ENCODE results near the gene ZNF804A.
A peak's percentile ranks its signal among the peaks of the same experiment; 100 is the strongest.

The ZNF804A gene

DNA sequence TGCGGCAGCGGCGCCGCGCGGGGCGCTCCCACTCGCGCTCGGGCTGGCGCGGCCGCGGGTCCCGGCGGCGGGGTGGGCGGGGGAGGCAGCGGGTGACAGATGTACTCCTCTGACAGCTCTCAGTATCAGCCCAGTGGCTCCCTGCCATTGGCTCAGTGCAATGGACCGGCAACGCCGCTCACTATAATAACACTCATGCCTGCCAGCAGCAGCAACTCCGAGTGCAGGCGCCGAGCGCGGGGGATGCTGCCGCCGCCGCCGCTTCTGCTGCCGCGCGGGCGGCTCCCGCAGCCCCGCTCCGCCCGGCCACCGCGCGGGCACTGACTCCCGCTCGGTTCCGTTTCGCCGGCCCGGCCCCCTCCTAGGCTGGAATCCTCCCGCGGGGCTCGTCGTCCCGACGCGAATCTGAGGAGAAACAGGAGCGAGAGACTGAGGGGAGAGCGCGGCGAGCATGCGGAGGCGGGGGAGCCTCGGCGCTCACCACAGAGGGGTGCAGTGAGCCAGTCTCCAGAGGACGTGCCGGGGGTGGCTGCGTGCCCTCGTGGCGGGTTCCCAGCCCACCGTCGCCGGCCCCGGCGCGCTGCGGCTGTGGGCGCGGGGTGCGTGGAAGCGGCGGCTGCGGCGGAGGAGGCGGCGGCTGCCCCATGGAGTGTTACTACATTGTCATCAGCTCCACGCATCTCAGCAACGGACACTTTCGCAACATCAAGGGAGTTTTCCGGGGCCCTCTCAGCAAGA is at the start of gene ZNF804A:
Gene ZNF804A (plus strand): TSS at position 214 of the 738 bp plus-strand sequence. CDS start 431 bp downstream, at position 645.
- DNase-seq (ENCODE audit: low read depth in 2 of 2) = no peak

DNA sequence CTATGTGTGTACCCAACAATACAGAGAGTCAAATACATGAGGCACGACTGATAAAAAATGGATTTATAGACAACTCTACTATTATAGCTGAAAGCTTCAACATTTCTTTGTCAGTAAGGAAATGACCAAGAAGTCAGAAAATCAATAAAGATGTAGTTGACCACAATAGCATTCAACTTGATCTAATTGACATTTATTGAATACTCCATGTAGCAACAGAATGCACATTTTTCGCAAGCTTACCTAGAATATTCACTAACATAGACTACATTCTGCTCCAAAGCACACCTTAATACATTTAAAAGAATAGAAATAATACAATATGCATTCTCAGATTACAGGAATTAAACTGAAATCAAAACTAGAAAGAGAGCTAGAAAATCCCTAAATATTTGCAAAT is 49.2 kb upstream of the ZNF804A start:
- DNase-seq (ENCODE audit: low read depth in 2 of 2) = no peak

DNA sequence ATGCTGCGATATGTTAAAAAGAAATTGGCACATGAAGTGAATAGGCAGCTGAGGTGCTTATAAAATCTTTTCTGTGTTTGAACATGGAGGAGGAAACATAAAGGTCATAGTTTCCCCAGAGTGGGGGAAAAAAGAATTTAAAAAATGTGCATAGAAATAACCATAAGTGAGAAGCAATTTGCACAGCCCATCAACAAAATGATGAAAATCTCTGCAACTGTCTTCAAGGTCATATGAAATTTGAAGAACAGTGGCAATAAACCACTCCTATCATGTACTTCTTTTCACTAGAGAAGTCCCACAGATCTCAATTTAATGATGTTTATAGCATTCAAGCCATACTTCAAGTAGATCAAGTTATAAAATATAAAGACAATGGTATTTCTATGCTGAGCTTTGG is 46.7 kb upstream of the ZNF804A start:
- DNase-seq (ENCODE audit: low read depth in 2 of 2) = peak in 1 of 2 experiments; percentile 6

DNA sequence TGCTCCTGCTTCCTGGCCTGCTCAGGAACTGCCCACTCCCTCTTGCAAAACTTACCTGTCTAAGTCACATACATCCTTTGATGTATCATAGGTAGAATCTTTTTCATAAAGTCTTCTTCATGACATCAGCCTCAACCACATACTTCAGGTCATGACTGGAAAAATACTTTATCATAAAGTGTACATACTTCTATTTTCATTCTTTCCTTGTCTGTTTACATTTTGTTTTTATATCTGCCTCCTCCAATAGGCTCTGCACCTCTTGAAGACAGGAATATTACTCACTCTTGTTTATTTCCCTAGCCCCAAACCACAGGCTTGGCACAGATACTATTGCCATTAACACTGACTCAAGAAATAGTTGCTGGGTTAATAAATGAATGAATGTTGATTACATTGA is 43.6 kb upstream of the ZNF804A start:
- DNase-seq (ENCODE audit: low read depth in 2 of 2) = peak in 1 of 2 experiments; percentile 11

DNA sequence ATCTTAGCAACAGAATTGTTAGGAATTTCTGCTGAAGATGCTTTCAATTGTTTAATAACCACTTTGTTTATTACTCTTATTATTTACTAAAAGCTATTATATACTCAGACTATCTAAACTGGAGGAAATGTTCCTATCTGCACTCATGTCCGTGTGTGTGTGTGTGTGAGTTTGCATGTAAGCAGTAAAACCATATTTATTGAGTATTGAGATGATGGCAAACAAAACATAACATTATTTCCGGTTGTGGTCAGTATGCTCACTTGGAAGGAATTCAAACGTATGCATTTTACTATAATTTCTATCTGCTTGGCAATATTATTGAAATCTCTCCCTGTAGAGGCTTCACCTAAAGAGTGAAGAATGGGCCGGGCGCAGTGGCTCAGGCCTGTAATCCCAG is 43.0 kb upstream of the ZNF804A start:
- DNase-seq (ENCODE audit: low read depth in 2 of 2) = no peak

DNA sequence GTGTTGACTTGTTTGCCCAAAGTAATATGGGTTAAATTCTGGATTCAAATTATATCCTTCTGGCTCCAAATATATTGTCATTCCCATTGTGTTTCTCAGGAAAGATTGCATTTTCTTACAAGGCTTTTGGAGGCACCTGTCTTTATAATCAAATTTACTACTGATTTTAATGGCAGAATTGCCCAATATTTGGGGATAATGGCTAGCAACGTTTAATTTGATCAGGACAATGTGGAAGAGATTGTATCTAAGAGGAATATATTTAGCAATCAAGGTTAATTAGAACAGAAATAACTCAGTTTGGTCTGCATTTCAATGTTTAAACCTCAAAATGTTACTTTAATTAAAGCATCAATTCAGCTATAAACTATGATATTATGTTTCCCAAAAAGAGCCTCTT is 41.7 kb upstream of the ZNF804A start:
- DNase-seq (ENCODE audit: low read depth in 2 of 2) = no peak

DNA sequence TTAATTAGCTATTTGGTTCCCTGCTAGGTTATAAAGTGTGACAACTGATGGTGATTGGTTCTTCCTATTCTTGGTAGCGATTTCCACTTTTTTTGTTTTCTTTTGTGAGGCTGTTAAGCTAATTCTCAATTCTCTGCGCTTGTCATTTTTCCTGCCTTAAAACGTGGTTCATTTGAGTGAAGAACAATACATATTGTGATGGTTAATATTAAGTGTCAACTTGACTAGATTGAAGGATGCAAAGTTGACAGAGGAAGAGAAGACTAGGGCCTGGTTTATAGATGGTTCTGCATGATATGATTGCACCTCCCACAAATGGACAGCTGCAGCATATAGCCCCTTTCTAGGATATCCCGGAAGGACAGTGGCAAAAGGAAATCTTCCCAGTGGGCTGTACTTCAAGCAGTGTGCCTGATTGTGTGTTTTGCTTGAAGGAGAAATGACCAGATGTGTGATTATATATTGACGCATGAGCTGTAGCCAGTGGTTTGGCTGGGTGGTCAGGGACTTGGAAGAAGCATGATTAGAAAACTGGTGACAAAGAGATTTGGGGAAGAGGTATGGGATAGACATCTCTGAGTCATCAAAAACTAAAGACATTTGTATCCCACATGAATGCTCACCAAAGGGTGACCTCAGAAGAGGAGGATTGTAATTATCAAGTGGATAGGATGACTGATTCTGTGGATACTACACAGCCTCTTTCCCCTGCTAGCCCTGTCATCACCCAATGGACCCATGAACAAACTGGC is 39.4 kb upstream of the ZNF804A start:
- no peak for DNase-seq (ENCODE audit: low read depth in 2 of 2)

DNA sequence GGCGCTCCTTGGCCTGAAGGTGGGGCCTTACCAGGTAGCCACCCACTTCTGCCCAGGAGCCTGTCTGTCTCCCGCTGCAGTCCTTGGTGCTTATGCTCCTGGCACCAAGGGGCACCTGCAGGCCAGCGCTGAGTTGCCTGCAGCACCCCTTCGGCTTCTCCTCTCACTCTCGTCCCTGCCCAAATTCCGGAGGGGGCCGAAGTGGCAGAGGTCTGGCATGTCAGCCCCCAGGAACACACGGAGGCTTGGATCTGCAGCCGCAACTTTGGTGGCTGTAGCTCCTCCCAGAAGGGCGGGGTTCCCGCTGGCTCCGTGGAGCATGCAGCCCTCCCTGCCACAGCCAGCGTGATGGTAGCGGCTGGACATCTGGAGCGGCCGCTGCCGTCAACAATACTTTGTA is 37.7 kb upstream of the ZNF804A start:
- no peak for DNase-seq (ENCODE audit: low read depth in 2 of 2)

DNA sequence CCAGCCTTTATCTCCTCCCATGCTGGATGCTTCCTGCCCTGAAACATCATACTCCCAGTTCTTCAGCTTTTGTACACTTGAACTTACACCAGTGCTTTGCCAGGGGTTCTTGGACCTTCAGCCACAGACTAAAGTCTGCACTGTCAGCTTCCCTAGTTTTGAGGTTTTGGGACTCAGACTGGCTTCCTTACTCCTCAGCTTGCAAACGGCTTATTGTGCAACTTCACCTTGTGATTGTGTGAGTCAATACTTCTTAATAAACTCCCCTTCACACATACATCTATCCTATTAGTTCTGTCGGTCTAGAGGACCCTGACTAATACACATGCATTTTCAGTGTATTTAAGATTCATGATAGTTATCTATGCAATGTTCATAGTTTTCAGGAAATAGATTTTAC is 35.8 kb upstream of the ZNF804A start:
- no peak for DNase-seq (ENCODE audit: low read depth in 2 of 2)

DNA sequence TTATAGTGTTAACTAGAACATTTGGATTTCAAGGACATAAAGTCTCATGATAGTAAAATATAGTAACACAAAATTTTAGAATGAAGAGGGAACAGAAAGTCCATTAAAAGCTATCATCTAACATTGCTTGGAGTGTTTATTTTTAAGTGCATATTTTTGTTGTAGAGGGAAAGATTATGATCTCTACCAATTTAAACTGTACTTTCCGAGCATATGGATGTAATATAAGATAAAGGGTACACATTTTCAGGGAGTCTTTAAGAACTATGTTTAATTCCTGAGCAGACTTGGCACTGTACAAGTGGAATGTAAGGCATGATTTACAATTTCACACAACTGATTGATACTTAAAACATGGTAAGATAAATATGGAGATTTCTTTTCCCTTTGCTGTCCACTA is 34.2 kb upstream of the ZNF804A start:
- DNase-seq (ENCODE audit: low read depth in 2 of 2) = no peak

DNA sequence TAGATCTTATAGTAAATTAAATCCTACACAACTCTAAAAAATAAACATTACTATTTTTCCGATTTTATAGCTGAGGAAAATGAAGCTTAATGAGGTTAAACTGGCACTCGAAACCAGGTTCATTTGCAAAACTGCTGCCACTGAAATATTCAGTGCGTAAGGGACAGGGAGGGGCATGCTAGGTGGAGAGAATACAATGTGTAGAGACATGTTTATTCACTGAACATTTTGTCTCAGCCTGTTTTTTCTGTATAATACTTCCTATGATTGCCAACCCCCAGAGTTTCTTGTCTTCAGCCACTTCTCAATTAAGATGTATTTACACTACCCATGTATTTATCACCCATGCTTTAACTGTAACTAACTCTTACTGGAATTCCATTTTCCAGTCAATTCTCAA is 31.6 kb upstream of the ZNF804A start:
- no peak for DNase-seq (ENCODE audit: low read depth in 2 of 2)

DNA sequence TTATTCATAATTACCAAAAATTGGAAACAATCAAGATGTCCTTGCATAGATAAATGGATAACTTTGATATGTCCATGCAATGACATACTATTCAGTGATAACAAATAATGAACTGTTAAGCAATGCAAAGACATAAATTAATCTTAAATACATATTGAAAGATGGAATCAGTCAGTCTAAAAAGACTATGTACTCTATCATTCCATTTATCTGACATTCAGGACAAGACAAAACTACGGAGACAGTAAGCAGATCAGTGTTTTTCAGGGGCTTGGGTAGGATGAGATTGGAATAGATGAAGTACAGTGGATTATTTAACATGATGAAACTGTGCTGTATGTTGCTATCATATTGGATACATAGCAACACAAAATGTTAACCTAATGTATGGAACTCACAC is 21.3 kb upstream of the ZNF804A start:
- no peak for DNase-seq (ENCODE audit: low read depth in 2 of 2)

DNA sequence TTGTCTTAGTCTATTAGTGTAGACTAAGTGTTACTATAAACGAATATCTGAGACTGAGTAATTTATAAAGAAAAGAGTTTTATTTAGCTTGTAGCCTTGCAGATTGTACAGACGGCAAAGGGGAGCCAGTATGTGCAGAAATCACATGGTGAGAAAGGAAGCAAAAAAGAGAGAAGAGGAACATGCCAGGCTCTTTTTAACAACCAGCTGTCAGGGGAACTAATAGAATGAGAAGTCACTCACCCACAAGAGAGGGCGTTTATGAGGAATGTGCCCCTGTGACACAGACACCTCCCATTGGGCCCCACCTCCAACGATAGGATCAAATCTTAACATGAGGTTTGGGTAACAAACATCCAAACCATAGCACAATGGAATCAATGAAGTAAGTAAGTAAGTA is 20.6 kb upstream of the ZNF804A start:
- no peak for DNase-seq (ENCODE audit: low read depth in 2 of 2)

DNA sequence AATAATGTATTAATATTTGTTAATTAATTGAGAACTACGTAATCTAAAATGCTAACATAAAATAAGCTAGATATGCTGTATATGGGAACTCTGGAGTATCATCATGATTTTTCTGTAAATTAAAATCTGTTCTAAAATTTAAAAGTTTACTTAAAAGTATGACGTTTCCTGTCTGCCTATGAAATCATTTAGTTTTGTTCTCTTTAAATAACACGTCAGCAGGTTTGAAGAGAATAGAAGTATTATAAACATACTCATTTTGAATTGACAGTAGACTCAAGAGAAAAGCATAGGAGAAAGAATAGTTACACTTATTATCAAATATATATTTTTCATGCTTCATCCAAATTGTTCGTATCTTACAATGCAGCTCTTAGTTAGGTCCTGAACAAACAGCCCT is 19.1 kb upstream of the ZNF804A start:
- no peak for DNase-seq (ENCODE audit: low read depth in 2 of 2)

DNA sequence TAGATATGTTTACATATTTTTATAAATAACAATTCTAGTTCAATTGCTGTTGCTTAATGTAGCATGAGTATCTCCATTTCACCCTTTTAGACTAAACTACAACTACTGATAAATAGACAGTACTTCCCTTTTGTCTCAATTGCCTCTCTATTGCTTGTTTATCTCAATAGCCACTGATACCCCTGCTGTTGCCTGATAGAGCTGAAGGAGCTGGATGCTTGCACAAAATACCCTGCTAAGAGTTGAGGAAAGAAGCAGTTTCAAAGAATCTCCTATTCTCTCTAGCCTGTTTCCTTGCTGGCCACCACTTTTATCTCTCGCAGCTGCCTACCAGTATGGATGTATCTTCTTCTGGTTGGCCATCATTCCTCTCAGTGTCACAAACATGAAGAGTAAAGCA is 16.9 kb upstream of the ZNF804A start:
- no peak for DNase-seq (ENCODE audit: low read depth in 2 of 2)

DNA sequence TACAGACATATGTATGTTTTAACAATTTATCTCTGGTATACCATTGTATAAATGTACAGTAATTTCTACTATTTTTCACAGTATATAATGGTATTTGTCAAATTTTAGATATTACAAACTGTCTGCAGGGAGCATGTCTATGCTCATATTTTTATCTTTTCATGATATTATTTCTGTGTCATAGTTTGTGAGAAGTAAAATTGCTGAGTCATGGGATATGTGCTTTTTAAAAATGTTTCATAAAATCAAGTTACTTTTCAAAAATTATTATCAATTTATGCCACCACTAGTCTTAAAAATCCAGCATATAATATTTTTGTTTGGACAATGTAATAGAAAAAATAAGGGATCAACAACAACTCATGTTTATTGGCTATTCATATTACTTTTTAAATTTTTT is 9.1 kb upstream of the ZNF804A start:
- DNase-seq (ENCODE audit: low read depth in 2 of 2) = no peak

DNA sequence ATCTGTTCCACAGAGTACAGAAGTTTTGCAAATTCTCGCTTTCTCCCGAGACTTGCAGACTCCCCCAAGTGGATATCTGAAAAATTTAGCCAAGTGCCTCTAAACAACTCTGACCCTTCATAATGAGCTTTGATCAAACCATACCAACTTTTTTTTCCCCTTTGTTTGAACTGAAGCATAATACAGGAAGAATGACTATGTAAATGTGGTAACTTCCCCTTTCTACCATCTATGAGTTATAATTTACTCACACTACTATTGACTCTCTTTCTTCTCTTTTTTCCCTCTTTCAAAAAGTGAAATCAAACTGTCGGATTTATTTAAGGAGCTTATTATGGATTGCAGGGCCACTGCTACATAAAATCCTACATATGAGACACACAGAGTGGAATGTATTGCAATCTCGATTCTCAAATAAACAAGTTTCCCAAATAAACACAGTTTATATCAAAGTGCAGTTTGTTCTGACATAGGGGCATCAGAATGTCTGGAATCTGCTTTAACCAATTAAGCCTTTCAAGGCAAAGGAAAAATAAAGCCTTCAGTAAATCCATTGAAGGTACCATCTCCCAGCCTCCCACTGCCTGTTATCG is 1.4 kb upstream of the ZNF804A start:
- DNase-seq (ENCODE audit: low read depth in 2 of 2) = peak in 1 of 2 experiments; percentile 39

DNA sequence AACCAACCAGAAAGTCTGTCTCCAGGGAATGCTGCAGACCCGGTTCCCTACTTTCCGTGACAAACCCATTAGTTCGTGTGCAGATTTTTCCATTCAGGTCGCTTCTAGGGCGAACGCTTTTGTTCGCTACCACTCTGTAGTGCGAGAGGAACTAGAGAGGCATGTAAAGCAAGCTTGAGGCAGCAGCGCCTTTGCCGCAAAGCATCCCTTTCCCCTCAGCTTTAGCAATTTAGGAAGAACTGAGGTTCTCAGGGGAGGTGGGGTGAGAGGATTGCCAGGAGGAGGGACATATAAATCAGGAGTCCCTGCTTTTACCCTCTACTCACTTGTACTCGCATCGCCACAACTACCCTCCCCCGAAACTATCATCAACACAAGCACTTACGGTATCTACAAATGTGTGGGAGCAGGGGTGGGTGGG is 748 bp upstream of the ZNF804A start:
- no peak for DNase-seq (ENCODE audit: low read depth in 2 of 2)

DNA sequence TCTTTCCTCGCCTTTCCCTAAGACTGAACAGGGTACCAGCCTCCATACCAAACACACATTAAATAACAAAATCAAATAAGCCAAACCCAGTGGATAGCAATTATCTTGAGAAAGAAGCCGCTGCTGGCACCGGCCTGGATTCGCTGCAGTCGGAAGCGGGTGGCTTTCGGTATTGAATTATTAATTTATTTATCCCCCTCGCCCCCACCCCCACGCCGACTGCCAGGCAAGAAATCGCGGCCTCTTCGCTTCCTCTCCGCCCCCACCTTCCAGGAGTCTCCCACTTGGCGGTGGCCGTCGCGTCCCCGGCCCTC is 370 bp upstream of the ZNF804A start:
- no peak for DNase-seq (ENCODE audit: low read depth in 2 of 2)

DNA sequence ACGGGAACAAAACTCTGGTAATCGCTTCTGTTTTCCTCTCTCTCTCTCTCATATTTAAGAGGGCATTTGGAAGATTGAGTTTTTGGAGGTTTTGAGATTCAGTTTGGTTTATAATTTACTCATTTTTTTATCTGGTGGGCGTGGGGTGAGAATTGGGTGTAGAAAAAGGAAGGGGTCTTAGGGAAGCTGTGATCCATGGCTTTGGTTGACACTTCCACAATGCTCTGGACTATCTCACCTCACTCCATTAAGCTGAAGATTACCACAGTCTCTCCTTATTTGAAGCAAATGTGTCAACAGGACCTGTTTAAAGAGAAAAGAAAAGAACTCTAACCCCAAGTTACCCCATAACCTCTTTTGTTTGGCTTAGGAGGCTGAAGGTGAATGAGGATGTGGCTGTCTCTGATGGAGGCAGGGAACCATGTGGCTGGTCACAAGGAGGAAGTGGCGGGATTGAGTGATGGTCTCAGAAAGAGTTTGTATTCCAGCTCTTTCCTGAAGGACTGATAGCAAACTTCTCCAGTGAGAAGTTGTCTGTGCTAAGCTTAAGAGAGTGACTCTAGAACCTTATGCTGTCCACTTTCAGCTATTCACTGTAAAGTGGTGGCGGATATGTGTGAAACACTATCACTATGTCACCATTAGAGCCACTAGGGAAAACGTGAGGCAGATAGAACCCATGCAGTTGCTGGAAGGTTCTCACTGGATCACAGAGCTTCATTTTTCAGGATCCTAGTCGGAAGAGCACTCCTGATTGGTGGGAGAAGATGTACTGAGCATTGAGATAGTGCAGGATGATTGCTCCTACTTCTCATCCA is 934 bp downstream of the ZNF804A start:
- no peak for DNase-seq (ENCODE audit: low read depth in 2 of 2)

DNA sequence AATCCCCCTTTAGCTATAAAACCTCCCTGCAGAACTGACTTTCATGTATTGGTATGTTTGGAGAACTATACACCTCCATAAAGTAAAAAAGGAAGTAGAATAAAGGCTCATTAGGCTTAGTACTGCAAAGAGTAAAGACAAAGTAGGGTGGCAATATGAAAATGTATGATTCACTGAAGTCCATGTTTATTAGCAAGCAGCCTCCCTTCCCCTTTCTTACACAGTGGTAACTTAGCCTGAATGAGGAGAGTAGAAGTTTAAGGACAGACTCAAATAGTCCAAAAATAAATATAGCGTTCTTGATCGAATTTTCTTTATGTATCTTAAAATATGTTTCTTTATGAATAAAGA is 1.5 kb downstream of the ZNF804A start:
- no peak for DNase-seq (ENCODE audit: low read depth in 2 of 2)

DNA sequence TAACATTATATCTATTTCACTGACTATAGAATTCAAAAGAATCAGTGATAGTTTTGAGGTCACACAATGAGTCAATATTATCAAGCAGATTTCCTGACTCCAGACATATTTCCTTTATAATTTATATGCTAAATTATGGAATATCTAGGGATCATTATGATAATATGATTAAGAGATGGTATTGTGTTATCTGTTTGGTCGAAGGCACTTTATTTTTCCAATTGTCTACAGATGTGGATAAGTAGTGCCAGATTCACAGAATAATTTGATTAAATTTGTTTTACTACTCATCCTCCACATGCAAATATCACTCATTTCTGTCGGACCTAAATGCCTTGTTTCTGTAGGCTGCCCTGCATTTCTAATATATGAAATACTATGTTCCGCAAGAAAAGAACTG is 4.4 kb downstream of the ZNF804A start:
- DNase-seq (ENCODE audit: low read depth in 2 of 2) = no peak

All from fibroblast of skin of left quadriceps (primary cell).